ENCODE measurements around the gene EMP3. TPM values are rescaled to one million over a fixed set of nuclear protein-coding genes. Genes with fewer than 3 reads are reported as not detected.
A peak's percentile ranks its signal among the peaks of the same experiment; 100 is the strongest.
"Not testable (repeated sequence)": the region's sequence is repeated elsewhere in the genome, so short reads cannot be mapped to it uniquely, and the experiment has no call there.

Gene EMP3
- 63.2 TPM for polyA plus RNA-seq (2012; ENCODE audit: missing spikeins)

GRCh38 chr19:48325265-48325910 is at the start of gene EMP3:
EMP3 (plus strand) TSS chr19:48325552; CDS start chr19:48326845, 1,293 bp downstream.
- peak; percentile 81 for FAIRE-seq
- DNase-seq (ENCODE audit: insufficient read length) = peak; percentile 73
- peak; percentile 30; the same call in 1 of the 2 replicates for TF ChIP-seq POLR2AphosphoS5 (IDR thresholded peaks at IDR 0.05; ENCODE audit: low read depth, low read length)
- TF ChIP-seq POLR2A (IDR thresholded peaks at IDR 0.05; ENCODE audit: low read depth, low read length) = peak; percentile 62
- TF ChIP-seq TAF1 (IDR thresholded peaks at IDR 0.05; ENCODE audit: borderline replicate concordance, low read depth, low read length) = 0 out of 2 replicates have a peak, but pooled peaks have one; percentile 31

GRCh38 chr19:48279747-48280146 is 45.6 kb upstream of the EMP3 start:
- FAIRE-seq = no peak

GRCh38 chr19:48283908-48284307 is 41.4 kb upstream of the EMP3 start:
- TF ChIP-seq TAF1 (IDR thresholded peaks at IDR 0.05; ENCODE audit: borderline replicate concordance, low read depth, low read length) (no peak), POLR2AphosphoS5 (IDR thresholded peaks at IDR 0.05; ENCODE audit: low read depth, low read length) (no peak), POLR2A (IDR thresholded peaks at IDR 0.05; ENCODE audit: low read depth, low read length) (no peak)
- FAIRE-seq (no peak), DNase-seq (ENCODE audit: insufficient read length) (no peak)

More at GRCh38 chr19:48279747-48280146, 45.6 kb upstream of the EMP3 start:
- DNase-seq (ENCODE audit: insufficient read length) = no peak
- no peak for TF ChIP-seq POLR2A (IDR thresholded peaks at IDR 0.05; ENCODE audit: low read depth, low read length)
- no peak for TF ChIP-seq POLR2AphosphoS5 (IDR thresholded peaks at IDR 0.05; ENCODE audit: low read depth, low read length)
- TF ChIP-seq TAF1 (IDR thresholded peaks at IDR 0.05; ENCODE audit: borderline replicate concordance, low read depth, low read length) = no peak

- no peak for FAIRE-seq
- no peak for TF ChIP-seq POLR2A (IDR thresholded peaks at IDR 0.05; ENCODE audit: low read depth, low read length)
- TF ChIP-seq POLR2AphosphoS5 (IDR thresholded peaks at IDR 0.05; ENCODE audit: low read depth, low read length) = no peak
- TF ChIP-seq TAF1 (IDR thresholded peaks at IDR 0.05; ENCODE audit: borderline replicate concordance, low read depth, low read length) = no peak
- DNase-seq (ENCODE audit: insufficient read length) = no peak
Observed at GRCh38 chr19:48284896-48285295, 40.5 kb upstream of the EMP3 start.

- FAIRE-seq (no peak), DNase-seq (ENCODE audit: insufficient read length) (no peak)
- TF ChIP-seq TAF1 (IDR thresholded peaks at IDR 0.05; ENCODE audit: borderline replicate concordance, low read depth, low read length) (no peak), POLR2AphosphoS5 (IDR thresholded peaks at IDR 0.05; ENCODE audit: low read depth, low read length) (no peak), POLR2A (IDR thresholded peaks at IDR 0.05; ENCODE audit: low read depth, low read length) (no peak)
Observed at GRCh38 chr19:48287748-48288147, 37.6 kb upstream of the EMP3 start.

- FAIRE-seq (no peak), DNase-seq (ENCODE audit: insufficient read length) (no peak)
- TF ChIP-seq TAF1 (IDR thresholded peaks at IDR 0.05; ENCODE audit: borderline replicate concordance, low read depth, low read length) = no peak
- no peak for TF ChIP-seq POLR2A (IDR thresholded peaks at IDR 0.05; ENCODE audit: low read depth, low read length)
- no peak for TF ChIP-seq POLR2AphosphoS5 (IDR thresholded peaks at IDR 0.05; ENCODE audit: low read depth, low read length)
Observed at GRCh38 chr19:48290401-48290770, 35.0 kb upstream of the EMP3 start.

- no peak for DNase-seq (ENCODE audit: insufficient read length)
- TF ChIP-seq TAF1 (IDR thresholded peaks at IDR 0.05; ENCODE audit: borderline replicate concordance, low read depth, low read length) (no peak), POLR2A (IDR thresholded peaks at IDR 0.05; ENCODE audit: low read depth, low read length) (no peak), POLR2AphosphoS5 (IDR thresholded peaks at IDR 0.05; ENCODE audit: low read depth, low read length) (no peak)
- FAIRE-seq = peak; percentile 53
Observed at GRCh38 chr19:48290771-48291488, 34.4 kb upstream of the EMP3 start.

GRCh38 chr19:48291489-48291815 is 33.9 kb upstream of the EMP3 start:
- not testable (repeated sequence) for FAIRE-seq; DNase-seq (ENCODE audit: insufficient read length)

GRCh38 chr19:48292798-48293197 is 32.6 kb upstream of the EMP3 start:
- no peak for DNase-seq (ENCODE audit: insufficient read length)
- no peak for FAIRE-seq
- TF ChIP-seq POLR2AphosphoS5 (IDR thresholded peaks at IDR 0.05; ENCODE audit: low read depth, low read length) (no peak), POLR2A (IDR thresholded peaks at IDR 0.05; ENCODE audit: low read depth, low read length) (no peak), TAF1 (IDR thresholded peaks at IDR 0.05; ENCODE audit: borderline replicate concordance, low read depth, low read length) (no peak)

GRCh38 chr19:48295458-48295857 is 29.9 kb upstream of the EMP3 start:
- DNase-seq (ENCODE audit: insufficient read length) (no peak), FAIRE-seq (no peak)
- no peak for TF ChIP-seq TAF1 (IDR thresholded peaks at IDR 0.05; ENCODE audit: borderline replicate concordance, low read depth, low read length)
- no peak for TF ChIP-seq POLR2A (IDR thresholded peaks at IDR 0.05; ENCODE audit: low read depth, low read length)

GRCh38 chr19:48296963-48297734 is 28.2 kb upstream of the EMP3 start:
- no peak for DNase-seq (ENCODE audit: insufficient read length)
- TF ChIP-seq POLR2AphosphoS5 (IDR thresholded peaks at IDR 0.05; ENCODE audit: low read depth, low read length) (no peak), TAF1 (IDR thresholded peaks at IDR 0.05; ENCODE audit: borderline replicate concordance, low read depth, low read length) (no peak), POLR2A (IDR thresholded peaks at IDR 0.05; ENCODE audit: low read depth, low read length) (no peak)
- FAIRE-seq = no peak
